RWPE2 (cell line): ENCODE measurements around the gene ANGEL1.
A peak's percentile ranks its signal among the peaks of the same experiment; 100 is the strongest.

Experiments used
- ATAC-seq: fragments of 200-7000 bp; cut with Tn5 transposase; 3 replicates; pipeline ENCODE4 v1.9.1; 2021; ENCODE audit warnings: low read depth
- DNase-seq: peaks from one replicate; pipeline ENCODE4 v3.0.0-alpha.2; 2020; ENCODE audit warnings: low spot score
- H3K27ac ChIP-seq: fragments of 450-650 bp; 2 replicates; pipeline ENCODE4 v1.5.1; 2017; ENCODE audit warnings: mild to moderate bottlenecking; ENCODE audit not compliant: poor library complexity, severe bottlenecking
- H3K27me3 ChIP-seq: fragments of 250-450 bp; sonication (Bioruptor Pico); 2 replicates; pipeline ENCODE4 v1.5.1; 2021; ENCODE audit warnings: mild to moderate bottlenecking, moderate library complexity; ENCODE audit not compliant: insufficient read depth, poor library complexity, severe bottlenecking
- H3K36me3 ChIP-seq: fragments of 250-450 bp; sonication (Bioruptor Pico); 2 replicates; pipeline ENCODE4 v1.5.1; 2020; ENCODE audit warnings: low read depth, mild to moderate bottlenecking, moderate library complexity
- H3K4me1 ChIP-seq: fragments of 250-450 bp; sonication (Bioruptor Pico); 2 replicates; pipeline ENCODE4 v1.5.1; 2021; ENCODE audit warnings: mild to moderate bottlenecking, moderate library complexity; ENCODE audit not compliant: insufficient read depth, poor library complexity, severe bottlenecking
- H3K4me3 ChIP-seq: fragments of 250-450 bp; sonication (Bioruptor Pico); 2 replicates; pipeline ENCODE4 v1.5.1; 2021; ENCODE audit warnings: mild to moderate bottlenecking, moderate library complexity; ENCODE audit not compliant: severe bottlenecking
- H3K9me3 ChIP-seq: fragments of 250-450 bp; sonication (Bioruptor Pico); 2 replicates; pipeline ENCODE4 v1.5.1; 2021; ENCODE audit warnings: mild to moderate bottlenecking, moderate library complexity; ENCODE audit not compliant: severe bottlenecking
- TF ChIP-seq, protein P1 (sequence below): fragments of 450-650 bp; IDR thresholded peaks from one replicate; pipeline ENCODE4 v1.5.1; 2017; ENCODE audit warnings: mild to moderate bottlenecking, moderate library complexity; ENCODE audit not compliant: poor library complexity, severe bottlenecking

ANGEL1 gene

DNA sequence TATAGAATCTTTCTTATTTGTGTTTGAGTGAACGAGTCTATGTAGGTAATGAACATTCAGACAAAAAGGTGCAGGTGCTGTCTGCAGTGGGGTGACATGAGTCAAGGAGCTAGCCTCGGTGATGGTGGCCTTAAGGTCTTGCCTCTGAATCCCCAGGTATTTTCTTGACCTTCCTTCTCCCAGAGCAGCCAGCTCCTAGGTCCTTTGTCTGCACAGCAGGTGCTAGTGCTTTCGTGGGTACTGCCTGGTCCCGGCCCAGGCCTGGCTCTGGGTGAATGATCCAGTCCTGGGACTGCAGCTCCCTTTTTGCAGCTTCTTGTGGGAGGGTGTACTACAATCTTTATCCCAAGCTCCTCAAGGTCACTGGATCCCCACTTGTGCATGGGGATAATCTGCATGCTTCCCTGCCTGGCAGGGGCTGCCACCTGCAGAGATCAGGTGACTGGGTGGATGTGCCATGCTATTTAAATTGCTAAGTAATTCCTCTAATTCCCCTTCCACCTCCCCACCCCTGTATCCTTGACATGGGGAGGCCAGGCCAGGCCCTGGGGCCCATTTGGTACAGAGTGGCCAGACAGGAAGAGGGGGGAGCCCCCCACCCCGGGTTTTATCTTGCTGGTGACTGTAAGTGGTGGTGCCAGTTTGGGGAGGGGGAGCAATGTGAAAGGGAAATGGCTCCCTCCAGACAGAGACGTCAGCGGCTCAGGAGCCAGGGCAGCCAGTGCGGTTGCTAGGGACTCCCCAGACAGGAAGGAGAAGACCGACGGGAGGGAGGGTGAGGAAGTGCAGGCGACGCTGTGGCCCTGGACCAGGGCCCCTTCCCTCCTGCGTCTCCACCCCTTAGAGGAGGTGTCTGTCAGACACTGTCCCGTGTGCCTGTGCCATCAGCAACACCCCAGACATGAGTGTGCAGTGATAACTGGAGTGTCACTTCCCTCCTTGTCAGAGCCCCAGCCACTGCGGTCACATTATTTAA lies 44.7 kb downstream of the ANGEL1 start:
- ATAC-seq = no peak

DNA sequence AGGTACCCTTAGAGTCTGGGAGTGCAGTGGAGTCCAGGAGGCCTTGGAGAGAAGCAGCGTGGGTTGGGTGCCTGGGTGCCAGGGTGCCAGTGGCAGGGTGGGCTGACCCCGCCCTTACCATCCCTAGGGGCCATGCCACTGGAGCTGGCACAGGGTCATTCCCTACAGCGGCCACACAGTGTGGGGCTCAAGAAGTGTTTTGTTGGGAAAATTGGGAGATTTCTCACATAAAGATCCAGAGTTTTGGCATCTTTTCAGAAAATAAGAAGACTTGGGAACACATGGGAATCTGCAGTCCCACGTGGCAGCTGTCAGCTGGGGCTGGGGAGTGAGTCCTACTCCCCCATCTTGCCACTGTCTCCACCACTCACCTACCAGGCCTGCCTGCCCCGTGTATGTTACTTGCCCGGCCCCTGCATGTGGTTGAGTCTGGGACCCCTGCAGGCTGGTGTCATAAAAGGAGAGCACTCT lies 47.2 kb downstream of the ANGEL1 start:
- Histone ChIP-seq H3K27me3 (peaks cover 5% of the 10 kb centered on the region), H3K4me3 (no peak overlapping the region), H3K27ac (no peak overlapping the region), H3K4me1 (no peaks in the 10 kb centered on the region), H3K36me3 (no peaks in the 10 kb centered on the region), H3K9me3 (no peaks in the 10 kb centered on the region)
- TF ChIP-seq, protein P1, sequence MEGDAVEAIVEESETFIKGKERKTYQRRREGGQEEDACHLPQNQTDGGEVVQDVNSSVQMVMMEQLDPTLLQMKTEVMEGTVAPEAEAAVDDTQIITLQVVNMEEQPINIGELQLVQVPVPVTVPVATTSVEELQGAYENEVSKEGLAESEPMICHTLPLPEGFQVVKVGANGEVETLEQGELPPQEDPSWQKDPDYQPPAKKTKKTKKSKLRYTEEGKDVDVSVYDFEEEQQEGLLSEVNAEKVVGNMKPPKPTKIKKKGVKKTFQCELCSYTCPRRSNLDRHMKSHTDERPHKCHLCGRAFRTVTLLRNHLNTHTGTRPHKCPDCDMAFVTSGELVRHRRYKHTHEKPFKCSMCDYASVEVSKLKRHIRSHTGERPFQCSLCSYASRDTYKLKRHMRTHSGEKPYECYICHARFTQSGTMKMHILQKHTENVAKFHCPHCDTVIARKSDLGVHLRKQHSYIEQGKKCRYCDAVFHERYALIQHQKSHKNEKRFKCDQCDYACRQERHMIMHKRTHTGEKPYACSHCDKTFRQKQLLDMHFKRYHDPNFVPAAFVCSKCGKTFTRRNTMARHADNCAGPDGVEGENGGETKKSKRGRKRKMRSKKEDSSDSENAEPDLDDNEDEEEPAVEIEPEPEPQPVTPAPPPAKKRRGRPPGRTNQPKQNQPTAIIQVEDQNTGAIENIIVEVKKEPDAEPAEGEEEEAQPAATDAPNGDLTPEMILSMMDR = no peak
- ATAC-seq (no peak), DNase-seq (peak; percentile 57)

More for the DNA sequence above, 44.7 kb downstream of the ANGEL1 start:
- no peaks in the 10 kb centered on the region for H3K36me3 ChIP-seq
- peak; percentile 55 for DNase-seq
- no peak overlapping the region for H3K27ac ChIP-seq
- no peaks in the 10 kb centered on the region for H3K9me3 ChIP-seq
- H3K4me1 ChIP-seq = peaks cover under 1% of the 10 kb centered on the region
- H3K27me3 ChIP-seq = no peaks in the 10 kb centered on the region
- H3K4me3 ChIP-seq = no peak overlapping the region
- TF ChIP-seq, protein P1 = no peak

DNA sequence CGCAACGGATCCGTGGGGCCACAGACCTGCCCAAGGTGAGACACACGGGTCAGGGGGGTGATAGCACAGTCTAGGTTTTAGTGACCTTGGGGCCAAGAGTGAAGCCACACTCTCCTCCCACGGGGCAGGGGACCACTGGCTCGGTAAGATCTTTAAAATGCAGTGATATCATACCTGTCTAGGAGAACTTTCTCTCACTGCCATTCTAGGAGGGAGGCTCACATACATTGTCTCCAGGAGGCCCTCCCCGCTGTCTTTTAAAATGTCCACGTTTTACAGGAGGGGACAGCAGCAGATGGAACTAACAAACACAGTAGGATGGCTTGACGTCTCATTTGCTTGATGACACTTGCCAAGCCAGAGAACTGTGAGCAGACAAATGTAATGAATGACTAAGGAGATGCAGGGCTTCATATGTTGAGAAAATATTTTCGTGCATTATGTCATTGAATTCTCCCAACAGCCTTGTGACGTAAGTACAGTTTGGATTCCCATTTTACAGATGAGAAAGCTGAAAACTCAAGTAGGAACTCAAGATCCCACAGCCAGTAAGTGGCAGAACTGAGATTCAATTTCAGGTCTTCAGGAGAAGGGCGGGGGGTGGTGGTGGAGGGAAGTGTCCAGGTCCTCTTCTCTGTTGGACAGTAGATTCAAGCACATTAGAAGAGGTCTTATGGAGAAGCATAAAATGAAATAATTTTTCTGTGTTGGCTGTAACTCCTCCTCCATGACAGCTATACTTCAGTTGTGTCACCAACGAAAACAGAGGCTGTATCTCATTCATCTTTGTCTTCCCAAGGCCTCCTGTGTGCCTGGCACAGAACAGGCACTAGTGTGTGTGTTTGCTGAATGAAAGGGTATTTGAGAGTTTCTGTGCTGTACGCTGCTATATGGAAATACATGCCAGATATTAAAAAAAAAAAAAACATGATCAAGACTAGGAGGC lies 49.3 kb downstream of the ANGEL1 start:
- Histone ChIP-seq H3K27ac (no peak overlapping the region), H3K27me3 (peaks cover 5% of the 10 kb centered on the region), H3K4me3 (no peak overlapping the region), H3K36me3 (no peaks in the 10 kb centered on the region), H3K9me3 (no peaks in the 10 kb centered on the region), H3K4me1 (no peaks in the 10 kb centered on the region)
- TF ChIP-seq, protein P1 = no peak
- DNase-seq (no peak), ATAC-seq (no peak)

DNA sequence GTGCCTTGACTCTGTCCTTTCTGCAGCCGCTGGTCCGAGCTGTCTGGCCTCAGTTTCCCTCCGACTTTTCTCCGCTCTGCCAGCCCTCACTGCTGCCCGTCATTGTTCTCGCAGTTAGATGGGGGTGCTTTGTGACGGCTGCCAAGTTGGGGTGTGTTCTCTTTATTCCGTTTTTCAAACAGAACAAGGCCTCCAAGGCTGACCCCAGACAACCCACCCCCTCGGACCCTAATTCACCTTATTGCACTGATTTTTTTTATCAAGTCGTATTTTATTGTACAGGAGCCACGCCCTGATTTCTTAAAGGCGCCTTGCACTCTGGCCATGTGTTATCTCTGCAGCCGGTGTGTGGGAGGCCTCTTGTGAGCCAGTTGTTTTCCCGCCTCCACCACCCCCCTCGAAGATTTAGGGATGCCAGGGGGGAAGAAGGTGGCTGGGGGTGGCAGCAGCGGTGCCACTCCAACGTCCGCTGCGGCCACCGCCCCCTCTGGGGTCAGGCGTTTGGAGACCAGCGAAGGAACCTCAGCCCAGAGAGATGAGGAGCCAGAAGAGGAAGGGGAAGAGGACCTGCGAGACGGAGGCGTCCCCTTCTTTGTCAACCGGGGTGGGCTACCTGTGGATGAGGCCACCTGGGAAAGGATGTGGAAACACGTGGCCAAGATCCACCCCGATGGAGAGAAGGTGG lies 50.1 kb downstream of the ANGEL1 start:
- no peak for ATAC-seq
- no peaks in the 10 kb centered on the region for H3K36me3 ChIP-seq
- no peak overlapping the region for H3K27ac ChIP-seq
- H3K4me1 ChIP-seq = no peaks in the 10 kb centered on the region
- DNase-seq = peak; percentile 62
- peaks cover 5% of the 10 kb centered on the region for H3K27me3 ChIP-seq
- H3K4me3 ChIP-seq = peak overlapping the region; percentile 55
- TF ChIP-seq, protein P1 = no peak
- H3K9me3 ChIP-seq = no peaks in the 10 kb centered on the region
